C4-2B (cell line): Measurements from ENCODE around the gene LRPAP1.

Experiments used
- CTCF ChIP-seq: fragments of 450-650 bp; conservative IDR thresholded peaks from 2 replicates; pipeline ENCODE4 v1.5.1; 2017; ENCODE audit warnings: mild to moderate bottlenecking
- ZFX ChIP-seq: fragments of 450-650 bp; IDR thresholded peaks from 2 replicates; pipeline ENCODE4 v1.6.1; 2017

GRCh38 chr4:3518941-3519340 is 13.3 kb downstream of the LRPAP1 start:
- TF ChIP-seq CTCF: no peak
- TF ChIP-seq ZFX: no peak
